Mucosa of descending colon (tissue), 3 donors: Measurements from ENCODE around the gene CAPG. TPM values are rescaled to one million over a fixed set of nuclear protein-coding genes. Genes with fewer than 3 reads are reported as not detected.

Experiments used
- ATAC-seq: fragments of 200-7000 bp; cut with Tn5 transposase; one replicate; pipeline ENCODE4 v1.9.1; 2020; ENCODE audit warnings: mild to moderate bottlenecking, moderate library complexity
- DNase-seq, 3 donors: peaks; one replicate each; pipeline ENCODE4 v3.0.0-alpha.2; 2020
- H3K36me3 ChIP-seq: fragments of 200-600 bp; one replicate; pipeline ENCODE4 v1.8.0; 2021; ENCODE audit warnings: low read depth, mild to moderate bottlenecking
- H3K4me1 ChIP-seq: fragments of 200-600 bp; one replicate; pipeline ENCODE4 v1.8.0; 2021; ENCODE audit warnings: low read depth, mild to moderate bottlenecking
- H3K4me3 ChIP-seq: fragments of 200-600 bp; one replicate; pipeline ENCODE4 v1.8.0; 2021; ENCODE audit warnings: mild to moderate bottlenecking
- H3K9me3 ChIP-seq: fragments of 200-600 bp; one replicate; pipeline ENCODE4 v1.8.0; 2021; ENCODE audit warnings: mild to moderate bottlenecking
- CTCF ChIP-seq: fragments of 200-600 bp; IDR thresholded peaks from one replicate; pipeline ENCODE4 v1.8.0; 2022; ENCODE audit warnings: antibody characterized with exemption, mild to moderate bottlenecking
- intact Hi-C, 2 donors: fragments of 100-400 bp; cut with DNase I in 1 of 2; cut with micrococcal nuclease in 1 of 2; formaldehyde crosslinking; loops; one replicate each; pipeline versions ENCODE4 v1.11.0 to v1.11.1; 2022; cut with DNase I, micrococcal nuclease
- total RNA-seq, 3 donors: library from RNA; stranded (reverse); fragmentation: NEBNext Ultra II Directional in 2 of 3; extraction: Animal tissue kit (Norgen Biotek cat#: 25700) in 2 of 3; gene quantifications; one replicate each; pipeline versions ENCODE4 v1.2.1 to v1.2.4, GENCODE V29; 2021 to 2023
- donor health status: DM: no; HTN: no; CAD: no; lungs with moderate emphysema.
- donor health status: DM: no; HTN: no; CAD: no.
- donor health status: DM: no; HTN: yes; CAD: no.

CAPG gene
- total RNA-seq, 3 donors from 2014 or later, result 46.3 to 103 (median 71.2) TPM

GRCh38 chr2:85378257-85378656 lies 31.9 kb downstream of the CAPG start:
- H3K4me1 ChIP-seq, result no peaks in the 10 kb centered on the region
- H3K36me3 ChIP-seq, result no peaks in the 10 kb centered on the region
- TF ChIP-seq CTCF, result no peak
- intact Hi-C loops, result no loop called here
- H3K9me3 ChIP-seq, result peaks cover 6% of the 10 kb centered on the region
- ATAC-seq (no peak), DNase-seq (no peak)
- H3K4me3 ChIP-seq, result no peak overlapping the region

GRCh38 chr2:85377083-85377482 lies 33.1 kb downstream of the CAPG start:
- DNase-seq, result no peak
- H3K4me3 ChIP-seq, result no peak overlapping the region

GRCh38 chr2:85376291-85377065 lies 33.7 kb downstream of the CAPG start:
- no peak for ATAC-seq
- intact Hi-C loops, result no loop called here

More at GRCh38 chr2:85377083-85377482, 33.1 kb downstream of the CAPG start:
- Histone ChIP-seq H3K9me3 (peaks cover 6% of the 10 kb centered on the region), H3K36me3 (no peaks in the 10 kb centered on the region), H3K4me1 (no peaks in the 10 kb centered on the region)
- intact Hi-C loops, result no loop called here
- TF ChIP-seq CTCF, result no peak
- ATAC-seq, result no peak

GRCh38 chr2:85371045-85371444 lies 39.1 kb downstream of the CAPG start:
- Histone ChIP-seq H3K36me3 (no peaks in the 10 kb centered on the region), H3K4me3 (no peak overlapping the region), H3K9me3 (no peaks in the 10 kb centered on the region), H3K4me1 (no peaks in the 10 kb centered on the region)
- intact Hi-C loops, result no loop called here
- no peak for ATAC-seq
- no peak for TF ChIP-seq CTCF
- no peak for DNase-seq

More at GRCh38 chr2:85376291-85377065, 33.7 kb downstream of the CAPG start:
- TF ChIP-seq CTCF, result no peak
- DNase-seq, result no peak
- Histone ChIP-seq H3K4me3 (no peak overlapping the region), H3K4me1 (no peaks in the 10 kb centered on the region), H3K36me3 (no peaks in the 10 kb centered on the region), H3K9me3 (peaks cover 6% of the 10 kb centered on the region)

GRCh38 chr2:85369500-85369899 lies 40.7 kb downstream of the CAPG start:
- ATAC-seq (peak; percentile 93), DNase-seq (peak in 2 of 3 donors; percentile 40 to 59)
- no peak overlapping the region for H3K4me3 ChIP-seq
- H3K9me3 ChIP-seq, result no peaks in the 10 kb centered on the region
- H3K4me1 ChIP-seq, result no peaks in the 10 kb centered on the region
- intact Hi-C loops, result no loop called here
- H3K36me3 ChIP-seq, result no peaks in the 10 kb centered on the region
- TF ChIP-seq CTCF, result no peak
